Measurements from ENCODE around the gene TEX38. TPM values are rescaled to one million over a fixed set of nuclear protein-coding genes. Genes with fewer than 3 reads are reported as not detected.
A peak's percentile ranks its signal among the peaks of the same experiment; 100 is the strongest.

The TEX38 gene
- total and polyA plus RNA-seq, 2 of the 13 experiments (the other 11 are each of a cell fraction or from before 2014, with no cell fraction given): 0.18 TPM; not detected in 1

- peak; percentile 93 for TF ChIP-seq ASH2L (IDR thresholded peaks at IDR 0.05; ENCODE audit: insufficient read length, low read depth, low read length)
- TF ChIP-seq ZNF33B (CRISPR knock-in tag; IDR thresholded peaks at IDR 0.05): 0 out of 2 replicates have a peak, but pooled peaks have one; percentile 56
- TF ChIP-seq TRAFD1 (CRISPR knock-in tag; IDR thresholded peaks at IDR 0.05; ENCODE audit: borderline replicate concordance): no peak
- TF ChIP-seq KLF12 (CRISPR knock-in tag; IDR thresholded peaks at IDR 0.05; ENCODE audit: borderline replicate concordance): peak; percentile 97
- TF ChIP-seq IKZF1 (IDR thresholded peaks at IDR 0.05): no peak
- peak; percentile 76 for TF ChIP-seq MYC (CRISPR knock-in tag; IDR thresholded peaks at IDR 0.05; ENCODE audit: borderline replicate concordance)
- TF ChIP-seq ZNF549 (CRISPR knock-in tag; IDR thresholded peaks at IDR 0.05): no peak
- peak; percentile 88 for TF ChIP-seq TBX2 (CRISPR knock-in tag; IDR thresholded peaks at IDR 0.05; ENCODE audit: borderline replicate concordance)
- TF ChIP-seq ZNF230 (CRISPR knock-in tag; IDR thresholded peaks at IDR 0.05): no peak
- TF ChIP-seq KDM5B (CRISPR knock-in tag; IDR thresholded peaks at IDR 0.05; ENCODE audit: borderline replicate concordance): peak; percentile 72; the same call in 1 of the 2 replicates
- peak; percentile 81 for TF ChIP-seq KDM5A (IDR thresholded peaks at IDR 0.05; ENCODE audit: borderline replicate concordance, low read length)
- TF ChIP-seq MED13 (CRISPR knock-in tag; IDR thresholded peaks at IDR 0.05): no peak
- TF ChIP-seq ZNF256 (CRISPR knock-in tag; conservative IDR thresholded peaks at IDR 0.05): no peak
- TF ChIP-seq ZNF121 (CRISPR knock-in tag; IDR thresholded peaks at IDR 0.05): no peak
- peak; percentile 77 for TF ChIP-seq HNRNPLL (IDR thresholded peaks at IDR 0.05; ENCODE audit: low read depth, low read length, poor library complexity, severe bottlenecking)
- no peak for TF ChIP-seq ZBTB20 (CRISPR knock-in tag; IDR thresholded peaks at IDR 0.05; ENCODE audit: borderline replicate concordance, low read depth)
- peak; percentile 33; the same call in 1 of the 2 replicates for TF ChIP-seq FOXA3 (CRISPR knock-in tag; IDR thresholded peaks at IDR 0.05)
- no peak for TF ChIP-seq TBL1XR1 (IDR thresholded peaks at IDR 0.05; ENCODE audit: borderline replicate concordance, low read length, partially characterized antibody)
- no peak for TF ChIP-seq ARHGAP35 (CRISPR knock-in tag; IDR thresholded peaks at IDR 0.05; ENCODE audit: borderline replicate concordance)
- TF ChIP-seq ZNF34 (CRISPR knock-in tag; IDR thresholded peaks at IDR 0.05; ENCODE audit: borderline replicate concordance): no peak
- peak; percentile 40; the same call in 1 of the 2 replicates for TF ChIP-seq ZMAT3 (CRISPR knock-in tag; conservative IDR thresholded peaks at IDR 0.05)
- TF ChIP-seq NFE2L2 (IDR thresholded peaks at IDR 0.05; ENCODE audit: low read length): no peak
- TF ChIP-seq ATF6 (CRISPR knock-in tag; conservative IDR thresholded peaks at IDR 0.05): no peak
- no peak for TF ChIP-seq EP300 (IDR thresholded peaks at IDR 0.05; ENCODE audit: low read depth in 2 of 2, low read length in 2 of 2)
- TF ChIP-seq EP300 (CRISPR knock-in tag; IDR thresholded peaks at IDR 0.05; ENCODE audit: borderline replicate concordance): no peak
- no peak for TF ChIP-seq ZNF7 (CRISPR knock-in tag; IDR thresholded peaks at IDR 0.05)
- peak; percentile 59 for TF ChIP-seq ZNF768 (CRISPR knock-in tag; IDR thresholded peaks at IDR 0.05)
- 0 out of 2 replicates have a peak, but pooled peaks have one; percentile 75 for TF ChIP-seq EEA1 (CRISPR knock-in tag; IDR thresholded peaks at IDR 0.05; ENCODE audit: borderline replicate concordance)
Measured at GRCh38 chr1:46718727-46719622, 47.3 kb downstream of the TEX38 start, which contains the start of gene EFCAB14 (continued).
